Esophagus squamous epithelium (tissue), 4 donors: ENCODE results near the gene SOX10.

Experiments
- POLR2A ChIP-seq, 4 donors: fragments of 450-650 bp; IDR thresholded peaks; one replicate each; pipeline ENCODE4 v1.6.1; 2017; ENCODE audit warnings: antibody characterized with exemption in 4 of 4, mild to moderate bottlenecking in 4 of 4, moderate library complexity in 3 of 4
- TF ChIP-seq, protein P1 (sequence below), 6 experiments: fragments of 450-650 bp in 4 of 6; fragments of 200-600 bp in 2 of 6; sonication (generic) in 2 of 6; IDR thresholded peaks; one replicate each; pipeline ENCODE4 v1.5.1; 2016 to 2019; ENCODE audit warnings: antibody characterized with exemption in 6 of 6, mild to moderate bottlenecking in 4 of 6, moderate library complexity in 4 of 6

DNA sequence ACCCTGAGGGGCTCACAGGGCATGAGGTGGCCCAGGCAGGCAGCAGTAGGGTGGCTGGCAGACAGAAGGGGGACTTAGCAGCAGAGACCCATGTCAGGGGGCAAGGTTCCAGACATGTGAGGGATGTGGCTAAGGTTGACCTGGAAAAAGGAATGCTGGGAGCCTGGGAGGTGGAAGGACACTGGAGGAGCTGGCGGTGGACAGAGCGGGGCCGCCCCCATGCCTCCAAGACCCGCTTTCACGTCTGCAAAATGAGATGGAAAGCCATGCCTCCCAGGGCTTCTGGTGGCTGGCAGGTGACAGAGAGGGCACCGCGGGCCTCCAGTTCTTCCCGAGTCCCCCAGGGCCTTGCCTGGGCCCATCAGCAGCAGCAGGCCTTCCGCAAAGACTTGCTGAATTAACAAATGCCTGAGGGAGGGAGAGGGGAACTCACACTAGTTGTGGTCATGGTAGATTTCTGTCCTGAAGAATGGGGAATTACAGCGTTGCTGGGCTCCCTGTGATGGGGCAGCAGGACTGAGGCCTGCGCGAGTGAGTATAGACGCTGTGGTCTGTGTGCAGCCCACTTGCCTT, 23.1 kb upstream of the SOX10 start:
- TF ChIP-seq, protein P1, sequence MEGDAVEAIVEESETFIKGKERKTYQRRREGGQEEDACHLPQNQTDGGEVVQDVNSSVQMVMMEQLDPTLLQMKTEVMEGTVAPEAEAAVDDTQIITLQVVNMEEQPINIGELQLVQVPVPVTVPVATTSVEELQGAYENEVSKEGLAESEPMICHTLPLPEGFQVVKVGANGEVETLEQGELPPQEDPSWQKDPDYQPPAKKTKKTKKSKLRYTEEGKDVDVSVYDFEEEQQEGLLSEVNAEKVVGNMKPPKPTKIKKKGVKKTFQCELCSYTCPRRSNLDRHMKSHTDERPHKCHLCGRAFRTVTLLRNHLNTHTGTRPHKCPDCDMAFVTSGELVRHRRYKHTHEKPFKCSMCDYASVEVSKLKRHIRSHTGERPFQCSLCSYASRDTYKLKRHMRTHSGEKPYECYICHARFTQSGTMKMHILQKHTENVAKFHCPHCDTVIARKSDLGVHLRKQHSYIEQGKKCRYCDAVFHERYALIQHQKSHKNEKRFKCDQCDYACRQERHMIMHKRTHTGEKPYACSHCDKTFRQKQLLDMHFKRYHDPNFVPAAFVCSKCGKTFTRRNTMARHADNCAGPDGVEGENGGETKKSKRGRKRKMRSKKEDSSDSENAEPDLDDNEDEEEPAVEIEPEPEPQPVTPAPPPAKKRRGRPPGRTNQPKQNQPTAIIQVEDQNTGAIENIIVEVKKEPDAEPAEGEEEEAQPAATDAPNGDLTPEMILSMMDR (IDR thresholded peaks at IDR 0.05), result no peak
- no peak for TF ChIP-seq POLR2A (IDR thresholded peaks at IDR 0.05)
